Measurements from ENCODE around the gene ALK. TPM values are rescaled to one million over a fixed set of nuclear protein-coding genes. Genes with fewer than 3 reads are reported as not detected.

The ALK gene
- polyA plus RNA-seq, 1 of the 3 experiments (the other 2 are of a cell fraction): 0.30 TPM

DNA sequence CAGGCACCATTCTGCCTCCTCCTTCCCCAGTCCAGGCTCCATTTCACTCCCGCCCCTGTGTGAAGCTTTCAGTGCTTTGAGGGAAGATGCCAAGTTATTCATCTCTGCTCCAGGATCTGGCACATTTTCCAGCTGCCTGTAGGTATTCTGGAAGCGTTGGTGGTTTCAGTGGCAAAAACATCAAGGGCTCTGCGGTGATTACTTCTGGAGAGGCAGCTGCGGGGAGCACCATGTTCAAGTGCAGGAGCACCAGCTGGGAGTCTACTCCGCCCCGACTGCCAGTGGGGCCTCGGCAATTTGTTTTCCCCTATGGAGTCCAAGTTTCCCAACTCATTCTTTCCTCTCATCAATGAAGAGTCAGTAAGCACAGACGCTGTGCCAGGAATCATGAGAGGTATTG, 594.5 kb downstream of the ALK start:
- peaks cover 4% of the 10 kb centered on the region for H3F3A ChIP-seq (replicated peaks; ENCODE audit: insufficient read depth)
- H3K4me1 ChIP-seq (ENCODE audit: control insufficient read depth in 1 of 2, insufficient read depth in 2 of 2, low read depth in 1 of 2, low read length in 1 of 2): peaks cover 0 to 31% of the 10 kb centered on the region in 2 experiments; a peak in 3 of 4 replicates
- H3K79me2 ChIP-seq (ENCODE audit: insufficient read depth): no peaks in the 10 kb centered on the region
- H3K9me3 ChIP-seq: no peaks in the 10 kb centered on the region
- 73% methylated on average over 8 of the region's 8 CpGs for WGBS (ENCODE audit: low lambda C conversion rate)
- TF ChIP-seq, protein P1, sequence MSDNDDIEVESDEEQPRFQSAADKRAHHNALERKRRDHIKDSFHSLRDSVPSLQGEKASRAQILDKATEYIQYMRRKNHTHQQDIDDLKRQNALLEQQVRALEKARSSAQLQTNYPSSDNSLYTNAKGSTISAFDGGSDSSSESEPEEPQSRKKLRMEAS (IDR thresholded peaks at IDR 0.05; ENCODE audit: low read depth): no peak
- no peak for TF ChIP-seq SMC3 (IDR thresholded peaks at IDR 0.05; ENCODE audit: low read depth, low read length)
- TF ChIP-seq TEAD4 (IDR thresholded peaks at IDR 0.05; ENCODE audit: borderline replicate concordance, insufficient read depth): no peak
- TF ChIP-seq, protein P2, sequence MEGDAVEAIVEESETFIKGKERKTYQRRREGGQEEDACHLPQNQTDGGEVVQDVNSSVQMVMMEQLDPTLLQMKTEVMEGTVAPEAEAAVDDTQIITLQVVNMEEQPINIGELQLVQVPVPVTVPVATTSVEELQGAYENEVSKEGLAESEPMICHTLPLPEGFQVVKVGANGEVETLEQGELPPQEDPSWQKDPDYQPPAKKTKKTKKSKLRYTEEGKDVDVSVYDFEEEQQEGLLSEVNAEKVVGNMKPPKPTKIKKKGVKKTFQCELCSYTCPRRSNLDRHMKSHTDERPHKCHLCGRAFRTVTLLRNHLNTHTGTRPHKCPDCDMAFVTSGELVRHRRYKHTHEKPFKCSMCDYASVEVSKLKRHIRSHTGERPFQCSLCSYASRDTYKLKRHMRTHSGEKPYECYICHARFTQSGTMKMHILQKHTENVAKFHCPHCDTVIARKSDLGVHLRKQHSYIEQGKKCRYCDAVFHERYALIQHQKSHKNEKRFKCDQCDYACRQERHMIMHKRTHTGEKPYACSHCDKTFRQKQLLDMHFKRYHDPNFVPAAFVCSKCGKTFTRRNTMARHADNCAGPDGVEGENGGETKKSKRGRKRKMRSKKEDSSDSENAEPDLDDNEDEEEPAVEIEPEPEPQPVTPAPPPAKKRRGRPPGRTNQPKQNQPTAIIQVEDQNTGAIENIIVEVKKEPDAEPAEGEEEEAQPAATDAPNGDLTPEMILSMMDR (IDR thresholded peaks at IDR 0.05): no peak
- TF ChIP-seq NRF1 (IDR thresholded peaks at IDR 0.05; ENCODE audit: low read depth, low read length): no peak
- TF ChIP-seq, protein P3, sequence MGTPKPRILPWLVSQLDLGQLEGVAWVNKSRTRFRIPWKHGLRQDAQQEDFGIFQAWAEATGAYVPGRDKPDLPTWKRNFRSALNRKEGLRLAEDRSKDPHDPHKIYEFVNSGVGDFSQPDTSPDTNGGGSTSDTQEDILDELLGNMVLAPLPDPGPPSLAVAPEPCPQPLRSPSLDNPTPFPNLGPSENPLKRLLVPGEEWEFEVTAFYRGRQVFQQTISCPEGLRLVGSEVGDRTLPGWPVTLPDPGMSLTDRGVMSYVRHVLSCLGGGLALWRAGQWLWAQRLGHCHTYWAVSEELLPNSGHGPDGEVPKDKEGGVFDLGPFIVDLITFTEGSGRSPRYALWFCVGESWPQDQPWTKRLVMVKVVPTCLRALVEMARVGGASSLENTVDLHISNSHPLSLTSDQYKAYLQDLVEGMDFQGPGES (IDR thresholded peaks at IDR 0.05; ENCODE audit: low read depth, low read length): no peak
- TF ChIP-seq, protein P4, sequence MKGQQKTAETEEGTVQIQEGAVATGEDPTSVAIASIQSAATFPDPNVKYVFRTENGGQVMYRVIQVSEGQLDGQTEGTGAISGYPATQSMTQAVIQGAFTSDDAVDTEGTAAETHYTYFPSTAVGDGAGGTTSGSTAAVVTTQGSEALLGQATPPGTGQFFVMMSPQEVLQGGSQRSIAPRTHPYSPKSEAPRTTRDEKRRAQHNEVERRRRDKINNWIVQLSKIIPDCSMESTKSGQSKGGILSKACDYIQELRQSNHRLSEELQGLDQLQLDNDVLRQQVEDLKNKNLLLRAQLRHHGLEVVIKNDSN (IDR thresholded peaks at IDR 0.05; ENCODE audit: borderline replicate concordance, low read depth): no peak
- no peak for TF ChIP-seq GATA2 (CRISPR knock-in tag; IDR thresholded peaks at IDR 0.05)
- H3K4me2 ChIP-seq: no peak overlapping the region
- H3K9ac ChIP-seq: no peak overlapping the region
- H4K20me1 ChIP-seq (ENCODE audit: insufficient read depth): no peaks in the 10 kb centered on the region
- DNase-seq: no peak
- CTCF ChIA-PET: interaction anchor here (8.6 kb wide), 1 partner anchor 17 kb away, joined by 91 read pairs; no protein-coding TSS in a partner anchor
- H2AFZ ChIP-seq (ENCODE audit: low read depth): no peak overlapping the region
- POLR2A ChIA-PET: no interaction called here
- no peaks in the 10 kb centered on the region for H3K27me3 ChIP-seq (ENCODE audit: insufficient read depth)
- H3K4me3 ChIP-seq (ENCODE audit: low read depth in 2 of 2, low read length in 1 of 2): no peak overlapping the region
- H3K36me3 ChIP-seq (replicated peaks in 1 of 2; ENCODE audit: control insufficient read depth in 1 of 2, insufficient read depth in 2 of 2, low read length in 1 of 2): no peaks in the 10 kb centered on the region
- no peak overlapping the region for H3K27ac ChIP-seq (ENCODE audit: low read depth in 2 of 2, low read length in 1 of 2)
- no peaks in the 10 kb centered on the region for H3K9me2 ChIP-seq

DNA sequence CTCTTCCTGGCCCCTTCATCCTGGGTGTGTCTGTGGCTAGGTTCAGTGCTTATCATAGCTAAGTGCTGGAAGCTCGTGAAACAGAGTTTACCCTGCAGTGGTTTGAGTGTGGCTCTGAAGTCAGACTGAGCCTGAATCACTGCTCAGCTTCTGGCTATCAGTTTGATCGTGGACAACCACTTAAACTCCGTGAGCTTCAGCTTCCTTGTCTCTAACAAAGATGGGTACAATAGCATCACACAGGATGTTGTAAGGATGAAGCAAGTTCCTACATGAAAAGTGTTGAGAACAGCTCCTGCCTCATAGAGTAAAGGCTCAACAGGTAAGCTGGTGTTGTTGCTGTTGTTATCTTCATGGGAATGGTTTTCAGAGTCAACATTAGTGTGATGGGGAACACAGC, 595.8 kb downstream of the ALK start:
- TF ChIP-seq CHD2 (IDR thresholded peaks at IDR 0.05; ENCODE audit: low read length, partially characterized antibody) (no peak), TEAD4 (IDR thresholded peaks at IDR 0.05; ENCODE audit: borderline replicate concordance, insufficient read depth) (no peak), FOSL2 (IDR thresholded peaks at IDR 0.05; ENCODE audit: borderline replicate concordance, low read depth) (no peak), MXI1 (IDR thresholded peaks at IDR 0.05; ENCODE audit: low read depth, low read length) (no peak), TCF12 (IDR thresholded peaks at IDR 0.05) (no peak), POLR2AphosphoS5 (IDR thresholded peaks at IDR 0.05; ENCODE audit: low read depth, low read length) (no peak), JUND (IDR thresholded peaks at IDR 0.05) (no peak), GATA2 (CRISPR knock-in tag; IDR thresholded peaks at IDR 0.05) (no peak)
- TF ChIP-seq, protein P1 (IDR thresholded peaks at IDR 0.05; ENCODE audit: low read depth): no peak
- TF ChIP-seq, protein P5, sequence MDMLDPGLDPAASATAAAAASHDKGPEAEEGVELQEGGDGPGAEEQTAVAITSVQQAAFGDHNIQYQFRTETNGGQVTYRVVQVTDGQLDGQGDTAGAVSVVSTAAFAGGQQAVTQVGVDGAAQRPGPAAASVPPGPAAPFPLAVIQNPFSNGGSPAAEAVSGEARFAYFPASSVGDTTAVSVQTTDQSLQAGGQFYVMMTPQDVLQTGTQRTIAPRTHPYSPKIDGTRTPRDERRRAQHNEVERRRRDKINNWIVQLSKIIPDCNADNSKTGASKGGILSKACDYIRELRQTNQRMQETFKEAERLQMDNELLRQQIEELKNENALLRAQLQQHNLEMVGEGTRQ (IDR thresholded peaks at IDR 0.05; ENCODE audit: borderline replicate concordance, low read depth, low read length): no peak
- TF ChIP-seq, protein P3 (IDR thresholded peaks at IDR 0.05; ENCODE audit: low read depth, low read length): no peak
- TF ChIP-seq, protein P2 (IDR thresholded peaks at IDR 0.05): no peak
- Histone ChIP-seq H3K27ac (ENCODE audit: low read depth in 2 of 2, low read length in 1 of 2) (no peak overlapping the region; a peak in 1 of 4 replicates), H2AFZ (ENCODE audit: low read depth) (no peak overlapping the region), H3K9me3 (no peaks in the 10 kb centered on the region), H4K20me1 (ENCODE audit: insufficient read depth) (no peaks in the 10 kb centered on the region), H3K79me2 (ENCODE audit: insufficient read depth) (no peaks in the 10 kb centered on the region), H3K4me2 (no peak overlapping the region), H3K9ac (no peak overlapping the region), H3F3A (replicated peaks; ENCODE audit: insufficient read depth) (peaks cover 6% of the 10 kb centered on the region), H3K4me3 (ENCODE audit: low read depth in 2 of 2, low read length in 1 of 2) (no peak overlapping the region), H3K36me3 (replicated peaks in 1 of 2; ENCODE audit: control insufficient read depth in 1 of 2, insufficient read depth in 2 of 2, low read length in 1 of 2) (no peaks in the 10 kb centered on the region), H3K27me3 (ENCODE audit: insufficient read depth) (no peaks in the 10 kb centered on the region), H3K4me1 (ENCODE audit: control insufficient read depth in 1 of 2, insufficient read depth in 2 of 2, low read depth in 1 of 2, low read length in 1 of 2) (peaks cover 0 to 35% of the 10 kb centered on the region in 2 experiments; a peak in 3 of 4 replicates), H3K9me2 (no peaks in the 10 kb centered on the region)
- ChIA-PET POLR2A (interaction anchor here (0.6 to 1.4 kb wide), 2 partner anchors 13 to 14 kb away, joined by 3 read pairs; no protein-coding TSS in a partner anchor), CTCF (interaction anchor here (8.6 kb wide), 1 partner anchor 16 kb away, joined by 91 read pairs; no protein-coding TSS in a partner anchor)
- no peak for DNase-seq
- 54% methylated on average over 3 of the region's 3 CpGs for WGBS (ENCODE audit: low lambda C conversion rate)
